ENCODE results near the gene RAPGEF2.
"Not testable (repeated sequence)": the region's sequence is repeated elsewhere in the genome, so short reads cannot be mapped to it uniquely, and the experiment has no call there.

Gene RAPGEF2

DNA sequence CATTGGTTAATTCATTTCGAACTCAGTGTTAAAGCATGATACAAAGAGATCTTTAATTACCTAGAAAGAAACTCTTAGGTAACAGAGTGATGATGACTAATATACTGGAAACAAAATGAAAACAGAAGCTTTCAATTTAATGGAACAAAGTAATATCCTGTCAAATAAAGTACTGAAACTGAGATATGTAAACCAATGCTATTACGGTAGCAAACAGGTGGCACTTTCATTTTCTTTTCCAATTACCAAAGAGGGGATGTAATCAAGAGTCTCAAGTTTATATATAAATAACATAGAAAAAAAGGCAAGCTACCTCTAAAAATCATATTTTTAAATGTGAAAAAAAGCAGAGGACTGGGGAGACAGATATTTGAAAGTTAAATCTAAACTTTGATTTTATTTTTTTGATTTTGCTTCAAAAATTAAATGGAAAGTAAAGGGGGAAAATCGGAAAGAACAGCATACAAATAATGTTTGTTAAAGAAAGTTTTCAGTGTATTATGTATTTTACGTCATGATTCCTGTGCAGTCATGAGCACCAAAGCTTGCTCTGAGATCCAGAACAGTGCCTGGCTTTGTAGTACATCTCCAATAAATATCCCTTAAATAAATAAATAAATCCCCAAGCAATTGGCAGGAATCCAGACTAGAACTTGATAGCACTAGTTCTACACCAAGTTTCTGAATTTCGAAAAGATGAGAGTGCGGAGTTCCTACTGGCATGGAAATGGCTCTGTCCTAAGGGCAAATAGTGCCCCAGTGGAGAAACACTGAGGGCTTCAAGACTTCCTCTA, 25.0 kb upstream of the RAPGEF2 start:
- Mint-ChIP-seq H3K4me1 (no peaks in the 10 kb centered on the region), H3K4me3 (no peak overlapping the region), H3K9me3 (no peaks in the 10 kb centered on the region), H3K36me3 (ENCODE audit: low read depth) (no peaks in the 10 kb centered on the region), H3K27me3 (ENCODE audit: low read depth) (no peaks in the 10 kb centered on the region), H3K27ac (no peak overlapping the region)
- TF ChIP-seq, protein P1, sequence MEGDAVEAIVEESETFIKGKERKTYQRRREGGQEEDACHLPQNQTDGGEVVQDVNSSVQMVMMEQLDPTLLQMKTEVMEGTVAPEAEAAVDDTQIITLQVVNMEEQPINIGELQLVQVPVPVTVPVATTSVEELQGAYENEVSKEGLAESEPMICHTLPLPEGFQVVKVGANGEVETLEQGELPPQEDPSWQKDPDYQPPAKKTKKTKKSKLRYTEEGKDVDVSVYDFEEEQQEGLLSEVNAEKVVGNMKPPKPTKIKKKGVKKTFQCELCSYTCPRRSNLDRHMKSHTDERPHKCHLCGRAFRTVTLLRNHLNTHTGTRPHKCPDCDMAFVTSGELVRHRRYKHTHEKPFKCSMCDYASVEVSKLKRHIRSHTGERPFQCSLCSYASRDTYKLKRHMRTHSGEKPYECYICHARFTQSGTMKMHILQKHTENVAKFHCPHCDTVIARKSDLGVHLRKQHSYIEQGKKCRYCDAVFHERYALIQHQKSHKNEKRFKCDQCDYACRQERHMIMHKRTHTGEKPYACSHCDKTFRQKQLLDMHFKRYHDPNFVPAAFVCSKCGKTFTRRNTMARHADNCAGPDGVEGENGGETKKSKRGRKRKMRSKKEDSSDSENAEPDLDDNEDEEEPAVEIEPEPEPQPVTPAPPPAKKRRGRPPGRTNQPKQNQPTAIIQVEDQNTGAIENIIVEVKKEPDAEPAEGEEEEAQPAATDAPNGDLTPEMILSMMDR (IDR thresholded peaks at IDR 0.05; ENCODE audit: unreplicated experiment in 3 of 3), result no peak

DNA sequence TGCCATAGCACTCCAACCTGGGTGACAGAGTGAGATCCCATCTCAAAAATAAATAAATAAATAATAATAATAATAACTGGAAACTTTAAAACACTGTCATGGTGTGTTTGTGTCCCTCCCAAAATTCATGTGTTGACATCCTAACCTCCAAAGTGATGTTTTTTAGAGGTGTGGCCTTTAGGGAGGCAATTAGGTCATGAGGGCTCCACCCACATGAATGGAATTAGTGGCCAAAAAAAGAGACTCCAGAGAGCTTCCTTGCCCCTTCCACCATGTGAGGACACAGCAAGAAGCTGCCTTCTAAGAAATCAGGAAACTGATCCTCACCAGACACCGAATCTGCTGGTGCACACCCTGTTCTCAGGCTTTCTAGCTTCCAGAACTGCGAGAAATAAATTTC, 23.8 kb upstream of the RAPGEF2 start:
- H3K27ac Mint-ChIP-seq, result no peak overlapping the region
- no peak overlapping the region for H3K4me3 Mint-ChIP-seq
- TF ChIP-seq, protein P1 (IDR thresholded peaks at IDR 0.05; ENCODE audit: unreplicated experiment in 3 of 3), result no peak
- no peaks in the 10 kb centered on the region for H3K27me3 Mint-ChIP-seq (ENCODE audit: low read depth)
- no peaks in the 10 kb centered on the region for H3K36me3 Mint-ChIP-seq (ENCODE audit: low read depth)
- H3K9me3 Mint-ChIP-seq, result no peaks in the 10 kb centered on the region
- H3K4me1 Mint-ChIP-seq, result no peaks in the 10 kb centered on the region

DNA sequence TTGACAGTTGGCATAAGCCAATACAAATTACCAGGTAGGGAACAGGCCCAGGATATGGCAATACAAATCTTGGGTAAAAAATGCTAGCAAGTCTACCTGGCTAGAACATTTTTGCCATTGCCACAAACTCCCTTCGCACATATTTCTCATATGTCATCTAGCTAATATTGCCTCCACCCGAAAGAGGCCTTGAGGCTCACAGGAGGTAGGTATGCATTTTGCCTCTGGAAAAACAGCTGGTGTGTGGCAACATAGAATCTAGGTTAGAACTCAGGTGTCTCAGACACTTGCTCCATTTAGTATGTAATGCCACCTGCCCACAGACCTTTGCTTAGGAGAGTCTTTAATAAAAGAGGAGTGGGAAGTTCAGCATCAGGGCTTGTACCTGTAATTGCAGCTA, 16.3 kb upstream of the RAPGEF2 start:
- no peaks in the 10 kb centered on the region for H3K9me3 Mint-ChIP-seq
- no peaks in the 10 kb centered on the region for H3K4me1 Mint-ChIP-seq
- H3K36me3 Mint-ChIP-seq (ENCODE audit: low read depth), result no peaks in the 10 kb centered on the region
- no peak overlapping the region for H3K4me3 Mint-ChIP-seq
- no peaks in the 10 kb centered on the region for H3K27me3 Mint-ChIP-seq (ENCODE audit: low read depth)
- H3K27ac Mint-ChIP-seq, result no peak overlapping the region
- TF ChIP-seq, protein P1 (IDR thresholded peaks at IDR 0.05; ENCODE audit: unreplicated experiment in 3 of 3), result no peak

DNA sequence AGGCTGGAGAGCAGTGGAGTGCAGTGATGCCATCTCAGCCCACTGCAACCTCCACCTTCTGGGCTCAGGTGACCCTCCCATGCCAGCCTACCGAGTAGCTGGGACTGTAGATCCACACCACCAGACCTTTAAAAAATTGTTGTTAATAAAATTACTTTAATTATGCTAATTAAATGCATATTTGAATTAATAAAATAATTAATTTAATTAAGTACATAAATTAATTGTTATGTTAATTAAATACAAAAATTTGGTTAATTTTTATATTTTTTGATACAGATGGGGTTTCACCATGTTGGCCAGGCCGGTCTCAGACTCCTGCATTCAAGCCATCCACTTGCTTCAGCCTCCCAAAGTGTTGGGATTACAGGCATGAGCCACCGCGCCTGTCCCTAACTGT, 12.6 kb upstream of the RAPGEF2 start:
- Mint-ChIP-seq H3K27ac (no peak overlapping the region), H3K4me1 (no peaks in the 10 kb centered on the region), H3K27me3 (ENCODE audit: low read depth) (no peaks in the 10 kb centered on the region), H3K36me3 (ENCODE audit: low read depth) (no peaks in the 10 kb centered on the region), H3K4me3 (no peak overlapping the region), H3K9me3 (no peaks in the 10 kb centered on the region)
- TF ChIP-seq, protein P1 (IDR thresholded peaks at IDR 0.05; ENCODE audit: unreplicated experiment in 3 of 3), result no peak

DNA sequence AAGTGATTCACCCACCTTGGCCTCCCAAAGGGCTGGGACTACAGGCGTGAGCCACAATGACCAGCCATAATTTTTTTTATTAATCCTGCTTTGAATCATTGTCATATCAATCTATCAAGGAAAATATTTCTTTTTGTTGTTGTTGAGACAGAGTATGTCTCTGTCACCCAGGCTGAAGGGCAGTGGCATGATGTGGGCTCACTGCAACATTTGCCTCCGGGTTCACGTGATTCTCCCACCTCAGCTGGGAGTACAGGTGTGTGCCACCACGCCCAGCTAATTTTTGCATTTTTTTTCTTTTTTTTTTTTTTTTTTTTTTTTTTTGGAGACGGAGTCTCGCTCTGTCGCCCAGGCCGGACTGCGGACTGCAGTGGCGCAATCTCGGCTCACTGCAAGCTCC, 8.7 kb upstream of the RAPGEF2 start:
- H3K4me1 Mint-ChIP-seq; H3K27me3 Mint-ChIP-seq (ENCODE audit: low read depth); H3K27ac Mint-ChIP-seq; H3K36me3 Mint-ChIP-seq (ENCODE audit: low read depth); H3K4me3 Mint-ChIP-seq; H3K9me3 Mint-ChIP-seq: not testable (repeated sequence)

DNA sequence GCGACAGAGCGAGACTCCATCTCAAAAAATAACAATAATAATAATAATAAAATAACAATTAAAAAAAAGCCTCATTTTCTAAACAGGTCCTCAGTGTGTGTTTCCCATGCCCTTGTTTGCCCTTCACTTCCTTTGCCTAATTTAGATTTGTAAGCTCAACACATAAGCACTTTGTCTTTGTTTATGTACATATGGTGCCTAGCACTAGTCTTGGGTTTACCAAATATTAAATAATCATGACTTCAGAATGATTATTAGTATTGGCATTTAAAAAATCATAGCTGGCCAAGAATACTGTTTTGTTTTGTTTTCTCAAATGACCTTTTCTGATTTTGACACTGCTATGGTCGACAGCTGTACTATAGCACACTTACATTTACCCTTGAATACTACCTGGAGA, 6.4 kb upstream of the RAPGEF2 start:
- peaks cover 7% of the 10 kb centered on the region for H3K4me1 Mint-ChIP-seq
- H3K36me3 Mint-ChIP-seq (ENCODE audit: low read depth), result no peaks in the 10 kb centered on the region
- peaks cover 6% of the 10 kb centered on the region for H3K27me3 Mint-ChIP-seq (ENCODE audit: low read depth)
- no peak overlapping the region for H3K27ac Mint-ChIP-seq
- no peak overlapping the region for H3K4me3 Mint-ChIP-seq
- H3K9me3 Mint-ChIP-seq, result no peaks in the 10 kb centered on the region
- TF ChIP-seq, protein P1 (IDR thresholded peaks at IDR 0.05; ENCODE audit: unreplicated experiment in 3 of 3), result no peak
